IMR-90 (cell line): ENCODE measurements around the gene AQP6. TPM values are rescaled to one million over a fixed set of nuclear protein-coding genes. Genes with fewer than 3 reads are reported as not detected.

ENCODE experiments used
- ATAC-seq: fragments of 200-7000 bp; cut with Tn5 transposase; 2 replicates; pipeline ENCODE4 v1.9.1; 2020; ENCODE audit warnings: low read depth, mild to moderate bottlenecking, moderate library complexity
- BruUV-seq: library from RNA; stranded (reverse); fragments of 400-500 nt; replicated peaks from 2 replicates; lab custom pipeline; 2021; lab: Mats Ljungman, UMichigan
- CTCF ChIA-PET: fragments of 300-600 bp; formaldehyde crosslinking; extraction: SDS; loops from one replicate; lab custom pipeline; 2021; ENCODE audit warnings: antibody characterized with exemption; lab: Yijun Ruan, JAX
- POLR2A ChIA-PET: fragments of 300-600 bp; sonication (Branson Sonifier 250); formaldehyde crosslinking; loops from one replicate; lab custom pipeline; 2022; ENCODE audit warnings: antibody characterized with exemption; ENCODE audit not compliant: unreplicated experiment; lab: Charles Lee
- DNase-seq: peaks from one replicate; pipeline ENCODE4 v3.0.0; 2013
- H2AFZ ChIP-seq: replicated peaks from 2 replicates; pipeline ENCODE3; 2013; ENCODE audit warnings: low read length, mild to moderate bottlenecking; ENCODE audit not compliant: poor library complexity
- H2AK5ac ChIP-seq: 2 replicates; pipeline ENCODE4 v1.6.1; 2013; ENCODE audit warnings: low read depth, low read length, inconsistent platforms
- H2AK9ac ChIP-seq: replicated peaks from 2 replicates; pipeline ENCODE3; 2013; ENCODE audit warnings: mild to moderate bottlenecking, low read depth, low read length, moderate library complexity; ENCODE audit not compliant: poor library complexity
- H2BK120ac ChIP-seq: 2 replicates; pipeline ENCODE4 v1.6.1; 2013; ENCODE audit warnings: low read depth, low read length, inconsistent platforms
- H2BK15ac ChIP-seq: 3 replicates; pipeline ENCODE4 v1.6.1; 2013; ENCODE audit warnings: low read depth, low read length, inconsistent platforms
- H2BK20ac ChIP-seq: 2 replicates; pipeline ENCODE4 v1.6.1; 2013; ENCODE audit warnings: low read depth, mild to moderate bottlenecking, inconsistent platforms, low read length, moderate library complexity
- H2BK5ac ChIP-seq: 2 replicates; pipeline ENCODE4 v1.6.1; 2013; ENCODE audit warnings: mild to moderate bottlenecking, low read depth, low read length, inconsistent platforms; ENCODE audit not compliant: poor library complexity, severe bottlenecking
- H3K14ac ChIP-seq: replicated peaks from 2 replicates; pipeline ENCODE4 v1.6.1; 2013; ENCODE audit warnings: low read depth, low read length, inconsistent platforms
- H3K18ac ChIP-seq: 2 replicates; pipeline ENCODE4 v1.6.1; 2013; ENCODE audit warnings: low read depth, low read length, control low read depth
- H3K23ac ChIP-seq: 2 replicates; pipeline ENCODE4 v1.6.1; 2013; ENCODE audit warnings: low read depth, low read length, inconsistent platforms
- H3K27ac ChIP-seq: 2 replicates; pipeline ENCODE4 v1.5.1; 2013; ENCODE audit warnings: mild to moderate bottlenecking, control low read depth, low read length; ENCODE audit not compliant: insufficient read depth
- H3K27me3 ChIP-seq: 2 replicates; pipeline ENCODE4 v1.6.1; 2013; ENCODE audit warnings: low read length; ENCODE audit not compliant: control insufficient read depth, insufficient read depth
- H3K36me3 ChIP-seq: 2 replicates; pipeline ENCODE4 v1.6.1; 2013; ENCODE audit warnings: low read length, mixed read lengths; ENCODE audit not compliant: control insufficient read depth, insufficient read depth
- H3K4ac ChIP-seq: 2 replicates; pipeline ENCODE4 v1.6.1; 2013; ENCODE audit warnings: low read depth, low read length, inconsistent platforms
- H3K4me1 ChIP-seq: 2 replicates; pipeline ENCODE4 v1.6.1; 2013; ENCODE audit warnings: low read length, mixed read lengths; ENCODE audit not compliant: control insufficient read depth, insufficient read depth
- H3K4me2 ChIP-seq: 2 replicates; pipeline ENCODE4 v1.6.1; 2013; ENCODE audit warnings: low read depth, mild to moderate bottlenecking, control low read depth, low read length, moderate library complexity
- H3K4me3 ChIP-seq: 2 replicates; pipeline ENCODE4 v1.5.1; 2013; ENCODE audit warnings: low read depth, mild to moderate bottlenecking, control low read depth, low read length, moderate library complexity; ENCODE audit not compliant: insufficient read depth
- H3K56ac ChIP-seq: 2 replicates; pipeline ENCODE4 v1.6.1; 2013; ENCODE audit warnings: low read length, inconsistent platforms; ENCODE audit not compliant: insufficient read depth; ENCODE audit errors: extremely low read depth
- H3K79me1 ChIP-seq, 2 experiments: 2 replicates each; pipeline ENCODE4 v1.6.1; 2013; ENCODE audit warnings: low read length in 2 of 2, inconsistent platforms in 1 of 2, low read depth in 1 of 2
- H3K9ac ChIP-seq: 2 replicates; pipeline ENCODE4 v1.6.1; 2013; ENCODE audit warnings: low read depth, low read length, control low read depth
- H3K9me1 ChIP-seq: 2 replicates; pipeline ENCODE4 v1.6.1; 2013; ENCODE audit warnings: low read length, inconsistent platforms; ENCODE audit not compliant: insufficient read depth
- H3K9me3 ChIP-seq: 2 replicates; pipeline ENCODE4 v1.6.1; 2013; ENCODE audit warnings: low read length; ENCODE audit not compliant: control insufficient read depth, insufficient read depth
- H4K20me1 ChIP-seq: 2 replicates; pipeline ENCODE4 v1.6.1; 2013; ENCODE audit warnings: low read length, inconsistent platforms; ENCODE audit not compliant: insufficient read depth
- H4K5ac ChIP-seq: 2 replicates; pipeline ENCODE4 v1.6.1; 2013; ENCODE audit warnings: mild to moderate bottlenecking, low read depth, low read length, control low read depth
- H4K8ac ChIP-seq, 2 experiments: 2 replicates each; pipeline ENCODE4 v1.6.1; 2013; ENCODE audit warnings: low read depth in 2 of 2, low read length in 2 of 2, control low read depth in 1 of 2, inconsistent platforms in 1 of 2
- H4K91ac ChIP-seq: 2 replicates; pipeline ENCODE4 v1.6.1; 2013; ENCODE audit warnings: low read depth, low read length, inconsistent platforms; ENCODE audit not compliant: insufficient read depth
- BHLHE40 ChIP-seq: fragments of 150-350 bp; IDR thresholded peaks from 2 replicates; pipeline ENCODE4 v1.6.1; 2016; ENCODE audit warnings: mild to moderate bottlenecking, low read depth, low read length
- CHD1 ChIP-seq: IDR thresholded peaks from 2 replicates; pipeline ENCODE4 v1.6.1; 2012; ENCODE audit warnings: low read depth, low read length, improper control_type of control experiment
- FOS ChIP-seq: fragments of 150-350 bp; IDR thresholded peaks from 2 replicates; pipeline ENCODE4 v1.6.1; 2016; ENCODE audit warnings: low read depth, low read length
- MAFK ChIP-seq: IDR thresholded peaks from 2 replicates; pipeline ENCODE4 v1.6.1; 2012; ENCODE audit warnings: low read depth, low read length, improper control_type of control experiment
- MXI1 ChIP-seq: IDR thresholded peaks from 2 replicates; pipeline ENCODE4 v1.6.1; 2012; ENCODE audit warnings: low read depth, mild to moderate bottlenecking, low read length, moderate library complexity, borderline replicate concordance
- NFE2L2 ChIP-seq: fragments of 150-350 bp; IDR thresholded peaks from 2 replicates; pipeline ENCODE4 v1.6.1; 2016; ENCODE audit warnings: low read depth, mild to moderate bottlenecking, low read length
- POLR2A ChIP-seq: IDR thresholded peaks from 2 replicates; pipeline ENCODE4 v1.6.1; 2012; ENCODE audit warnings: mild to moderate bottlenecking, low read depth, low read length
- RAD21 ChIP-seq: IDR thresholded peaks from 2 replicates; pipeline ENCODE4 v1.6.1; 2012; ENCODE audit warnings: low read length, improper control_type of control experiment
- RCOR1 ChIP-seq: IDR thresholded peaks from 2 replicates; pipeline ENCODE4 v1.6.1; 2012; ENCODE audit warnings: mild to moderate bottlenecking, low read length, improper control_type of control experiment; ENCODE audit not compliant: insufficient replicate concordance
- WGBS, 2 experiments: methylation state at CpG; one replicate each; pipeline versions ENCODE4 v1.1.5 to v1.1.7; 2013; ENCODE audit warnings: missing lambda C conversion rate in 2 of 2; ENCODE audit not compliant: insufficient read length in 1 of 2; ENCODE audit errors: extremely low coverage in 2 of 2; 5-methylcytosine and 5-hydroxymethylcytosine counted together
- dilution Hi-C: fragments of 300-500 bp; cut with HindIII; formaldehyde crosslinking; loops from one replicate; pipeline ENCODE4 v1.14.3; 2018; ENCODE audit warnings: low sequenced_read_pairs; ENCODE audit not compliant: unreplicated experiment
- in situ Hi-C: fragments of 300-500 bp; cut with MboI; formaldehyde crosslinking; loops from 3 replicates; pipeline ENCODE4 v1.14.3; 2019; ENCODE audit warnings: low sequenced_read_pairs, inconsistent platforms, mixed read lengths
- intact Hi-C: fragments of 100-400 bp; cut with micrococcal nuclease; formaldehyde crosslinking; loops from 2 replicates; pipeline ENCODE4 v1.10.0; 2022
- polyA plus RNA-seq, 3 experiments: library from polyadenylated mRNA; depleted of rRNA; stranded (reverse); fragments of >200 nt; gene quantifications; 2 replicates each; pipeline ENCODE4 v1.2.3, GENCODE V29; 2012; ENCODE audit warnings: low replicate concordance in 1 of 3
- total RNA-seq: library from RNA; depleted of rRNA; stranded (reverse); fragments of >200 nt; gene quantifications from 2 replicates; pipeline ENCODE4 v1.2.3, GENCODE V29; 2012
- TF ChIP-seq, protein P1 (sequence below): fragments of 150-350 bp; IDR thresholded peaks from 2 replicates; pipeline ENCODE4 v1.6.1; 2017; ENCODE audit warnings: mild to moderate bottlenecking, antibody characterized with exemption, low read length, low read depth
- TF ChIP-seq, protein P2 (sequence below): conservative IDR thresholded peaks from 2 replicates; pipeline ENCODE4 v1.5.1; 2012; ENCODE audit warnings: mild to moderate bottlenecking, low read depth, low read length, improper control_type of control experiment

Gene AQP6
- total and polyA plus RNA-seq, 2 of the 4 experiments (the other 2 are of a cell fraction) = not detected

- Histone ChIP-seq H2AFZ (peak overlapping the region; percentile 98), H2AK5ac (peak overlapping the region; percentile 40; the same call in 1 of the 2 replicates), H2BK20ac (no peak overlapping the region), H4K5ac (no peak overlapping the region), H3K27ac (peak overlapping the region; percentile 58; the same call in 1 of the 2 replicates), H3K4me2 (peak overlapping the region; percentile 94), H3K18ac (no peak overlapping the region), H3K23ac (peak overlapping the region; percentile 93), H3K9me1 (0 out of 2 replicates have a peak, but pooled peaks cover 3% of the 10 kb centered on the region), H4K91ac (peak overlapping the region; percentile 64), H3K56ac (peak overlapping the region; percentile 18; the same call in 1 of the 2 replicates), H2BK120ac (no peak overlapping the region), H3K4me3 (peak overlapping the region; percentile 83), H4K20me1 (no peaks in the 10 kb centered on the region), H3K79me1 (peaks cover 0 to 18% of the 10 kb centered on the region in 2 experiments; a peak in 2 of 4 replicates), H2AK9ac (peak overlapping the region; percentile 96), H4K8ac (peak overlapping the region; percentile 48 to 53; a peak in 1 of 4 replicates), H3K4ac (peak overlapping the region; percentile 84), H3K36me3 (no peaks in the 10 kb centered on the region), H3K4me1 (no peaks in the 10 kb centered on the region; the same call in 1 of the 2 replicates), H2BK5ac (peak overlapping the region; percentile 78), H3K27me3 (no peaks in the 10 kb centered on the region), H3K14ac (peak overlapping the region; percentile 23), H3K9ac (peak overlapping the region; percentile 61), H3K9me3 (no peaks in the 10 kb centered on the region), H2BK15ac (no peak overlapping the region)
- dilution Hi-C loops (no loop called here), intact Hi-C loops (no loop called here), in situ Hi-C loops (no loop called here)
- ChIA-PET CTCF (interaction anchor here (1.1 kb wide), 1 partner anchor 30 kb away, joined by 3 read pairs; no protein-coding TSS in a partner anchor), POLR2A (interaction anchor here (0.7 kb wide), 1 partner anchor 8 kb away, joined by 5 read pairs; no protein-coding TSS in a partner anchor)
- no TSS peak for BruUV-seq
- no CpG with 5 or more reads among the region's 16 CpGs for whole genome bisulfite sequencing, 2 experiments
- ATAC-seq (peak; percentile 52), DNase-seq (no peak)
- TF ChIP-seq RCOR1 (no peak), BHLHE40 (no peak), CHD1 (no peak), MAFK (no peak), RAD21 (no peak), MXI1 (no peak), NFE2L2 (no peak), POLR2A (no peak), FOS (no peak)
- TF ChIP-seq, protein P1, sequence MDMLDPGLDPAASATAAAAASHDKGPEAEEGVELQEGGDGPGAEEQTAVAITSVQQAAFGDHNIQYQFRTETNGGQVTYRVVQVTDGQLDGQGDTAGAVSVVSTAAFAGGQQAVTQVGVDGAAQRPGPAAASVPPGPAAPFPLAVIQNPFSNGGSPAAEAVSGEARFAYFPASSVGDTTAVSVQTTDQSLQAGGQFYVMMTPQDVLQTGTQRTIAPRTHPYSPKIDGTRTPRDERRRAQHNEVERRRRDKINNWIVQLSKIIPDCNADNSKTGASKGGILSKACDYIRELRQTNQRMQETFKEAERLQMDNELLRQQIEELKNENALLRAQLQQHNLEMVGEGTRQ = no peak
- TF ChIP-seq, protein P2, sequence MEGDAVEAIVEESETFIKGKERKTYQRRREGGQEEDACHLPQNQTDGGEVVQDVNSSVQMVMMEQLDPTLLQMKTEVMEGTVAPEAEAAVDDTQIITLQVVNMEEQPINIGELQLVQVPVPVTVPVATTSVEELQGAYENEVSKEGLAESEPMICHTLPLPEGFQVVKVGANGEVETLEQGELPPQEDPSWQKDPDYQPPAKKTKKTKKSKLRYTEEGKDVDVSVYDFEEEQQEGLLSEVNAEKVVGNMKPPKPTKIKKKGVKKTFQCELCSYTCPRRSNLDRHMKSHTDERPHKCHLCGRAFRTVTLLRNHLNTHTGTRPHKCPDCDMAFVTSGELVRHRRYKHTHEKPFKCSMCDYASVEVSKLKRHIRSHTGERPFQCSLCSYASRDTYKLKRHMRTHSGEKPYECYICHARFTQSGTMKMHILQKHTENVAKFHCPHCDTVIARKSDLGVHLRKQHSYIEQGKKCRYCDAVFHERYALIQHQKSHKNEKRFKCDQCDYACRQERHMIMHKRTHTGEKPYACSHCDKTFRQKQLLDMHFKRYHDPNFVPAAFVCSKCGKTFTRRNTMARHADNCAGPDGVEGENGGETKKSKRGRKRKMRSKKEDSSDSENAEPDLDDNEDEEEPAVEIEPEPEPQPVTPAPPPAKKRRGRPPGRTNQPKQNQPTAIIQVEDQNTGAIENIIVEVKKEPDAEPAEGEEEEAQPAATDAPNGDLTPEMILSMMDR = no peak
Observed at GRCh38 chr12:50024805-50025186, 52.0 kb downstream of the AQP6 start.
